OCI-LY7 (cell line): Measurements from ENCODE around the gene SDK2. TPM values are rescaled to one million over a fixed set of nuclear protein-coding genes. Genes with fewer than 3 reads are reported as not detected.

Experiments
- BruUV-seq: library from RNA; stranded (reverse); fragments of 400-500 nt; replicated peaks from 2 replicates; lab custom pipeline; 2021; lab: Mats Ljungman, UMichigan
- CTCF ChIA-PET: fragments of 300-600 bp; sonication (Branson Sonifier 250); formaldehyde crosslinking; loops from one replicate; lab custom pipeline; 2022; ENCODE audit warnings: antibody characterized with exemption; ENCODE audit not compliant: unreplicated experiment; lab: Charles Lee
- POLR2A ChIA-PET: fragments of 300-600 bp; sonication (Branson Sonifier 250); formaldehyde crosslinking; loops from one replicate; lab custom pipeline; 2022; ENCODE audit warnings: antibody characterized with exemption; lab: Charles Lee
- DNase-seq: peaks from one replicate; pipeline ENCODE4 v3.0.0-alpha.2; 2015; ENCODE audit warnings: low spot score
- H2AFZ ChIP-seq: fragments of 200-600 bp; sonication (generic), shearing (Covaris generic); 2 replicates; pipeline ENCODE4 v1.6.1; 2014; ENCODE audit warnings: mild to moderate bottlenecking, antibody characterized with exemption, low read length, moderate library complexity
- H3K27ac ChIP-seq: fragments of 200-600 bp; sonication (generic); 2 replicates; pipeline ENCODE4 v1.5.1; 2014; ENCODE audit warnings: mixed run types, low read depth, mild to moderate bottlenecking, moderate library complexity, low read length, inconsistent platforms; ENCODE audit not compliant: poor library complexity, severe bottlenecking
- H3K36me3 ChIP-seq: fragments of 200-600 bp; sonication (generic); 2 replicates; pipeline ENCODE4 v1.6.1; 2014; ENCODE audit warnings: mild to moderate bottlenecking, antibody characterized with exemption, low read length, moderate library complexity, mixed read lengths; ENCODE audit not compliant: insufficient read depth
- H3K4me1 ChIP-seq: fragments of 200-600 bp; sonication (generic); 2 replicates; pipeline ENCODE4 v1.5.1; 2014; ENCODE audit warnings: mild to moderate bottlenecking, low read length; ENCODE audit not compliant: insufficient read depth, poor library complexity, severe bottlenecking
- H3K4me2 ChIP-seq: fragments of 200-600 bp; sonication (generic); 2 replicates; pipeline ENCODE4 v1.6.1; 2014; ENCODE audit warnings: mild to moderate bottlenecking, low read length
- H3K4me3 ChIP-seq: fragments of 200-600 bp; sonication (generic); 2 replicates; pipeline ENCODE4 v1.5.1; 2014; ENCODE audit warnings: mild to moderate bottlenecking, low read depth, low read length; ENCODE audit not compliant: poor library complexity, severe bottlenecking
- H3K79me2 ChIP-seq: fragments of 200-600 bp; sonication (generic); 2 replicates; pipeline ENCODE4 v1.6.1; 2016; ENCODE audit warnings: low read depth, mild to moderate bottlenecking, low read length, moderate library complexity, mixed read lengths; ENCODE audit not compliant: insufficient read depth
- H3K9me2 ChIP-seq: fragments of 200-600 bp; sonication (generic); 2 replicates; pipeline ENCODE4 v1.6.1; 2016; ENCODE audit warnings: mild to moderate bottlenecking, low read length, mixed read lengths; ENCODE audit not compliant: insufficient read depth
- H3K9me3 ChIP-seq: fragments of 200-600 bp; sonication (generic); 2 replicates; pipeline ENCODE4 v1.6.1; 2014; ENCODE audit warnings: mild to moderate bottlenecking, mixed run types, low read length, mixed read lengths
- H4K20me1 ChIP-seq: fragments of 200-600 bp; sonication (generic); 2 replicates; pipeline ENCODE4 v1.6.1; 2014; ENCODE audit warnings: mild to moderate bottlenecking, antibody characterized with exemption, low read length, moderate library complexity, mixed read lengths; ENCODE audit not compliant: insufficient read depth
- CTCF ChIP-seq: fragments of 200-600 bp; sonication (generic); conservative IDR thresholded peaks from 2 replicates; pipeline ENCODE4 v1.5.1; 2014; ENCODE audit warnings: mild to moderate bottlenecking, antibody characterized with exemption, low read length, moderate library complexity, mixed read lengths
- EZH2phosphoT487 ChIP-seq: fragments of 200-600 bp; sonication (generic); IDR thresholded peaks from 2 replicates; pipeline ENCODE4 v1.6.1; 2018; ENCODE audit warnings: low read depth, borderline replicate concordance, mild to moderate bottlenecking, mixed run types, antibody characterized with exemption, low read length, moderate library complexity, mixed read lengths
- intact Hi-C: fragments of 100-400 bp; cut with micrococcal nuclease; formaldehyde crosslinking; loops from one replicate; pipeline ENCODE4 v1.10.0; 2022; ENCODE audit not compliant: unreplicated experiment
- total RNA-seq, 2 experiments: library from RNA; depleted of rRNA in 1 of 2; stranded (reverse); fragments of >200 nt in 1 of 2; shearing (Covaris generic) in 1 of 2; gene quantifications; 2 replicates each; pipeline ENCODE4 v1.2.3, GENCODE V29; 2014 to 2022

The SDK2 gene
- total RNA-seq, 2 experiments from 2014 or later: 0.32 to 1.8 TPM

- H3K4me3 ChIP-seq: no peak overlapping the region
- intact Hi-C loops: no loop called here
- no peaks in the 10 kb centered on the region for H3K4me1 ChIP-seq
- no peak for DNase-seq
- CTCF ChIA-PET: interaction anchor here (0.7 kb wide), 1 partner anchor 12 kb away, joined by 3 read pairs; no protein-coding TSS in a partner anchor
- H4K20me1 ChIP-seq: no peaks in the 10 kb centered on the region
- no peaks in the 10 kb centered on the region for H3K79me2 ChIP-seq
- H3K9me2 ChIP-seq: no peaks in the 10 kb centered on the region
- no peaks in the 10 kb centered on the region for H3K9me3 ChIP-seq
- no TSS peak for BruUV-seq
- H3K4me2 ChIP-seq: no peak overlapping the region
- H3K27ac ChIP-seq: no peak overlapping the region
- TF ChIP-seq EZH2phosphoT487 (no peak), CTCF (no peak)
- H3K36me3 ChIP-seq: no peaks in the 10 kb centered on the region
- POLR2A ChIA-PET: no interaction called here
- no peak overlapping the region for H2AFZ ChIP-seq
These were observed 259.3 kb downstream of the SDK2 start for GRCh38 chr17:73384926-73385325.

- TF ChIP-seq EZH2phosphoT487 (no peak), CTCF (no peak)
- intact Hi-C loops: no loop called here
- Histone ChIP-seq H3K4me1 (no peaks in the 10 kb centered on the region), H3K36me3 (no peaks in the 10 kb centered on the region), H3K9me3 (no peaks in the 10 kb centered on the region), H3K4me2 (no peak overlapping the region), H2AFZ (no peak overlapping the region), H3K27ac (no peak overlapping the region), H3K79me2 (no peaks in the 10 kb centered on the region), H3K4me3 (no peak overlapping the region), H3K9me2 (no peaks in the 10 kb centered on the region), H4K20me1 (no peaks in the 10 kb centered on the region)
- BruUV-seq: no TSS peak
- DNase-seq: no peak
- POLR2A ChIA-PET: no interaction called here
- CTCF ChIA-PET: no interaction called here
These were observed 263.7 kb downstream of the SDK2 start for GRCh38 chr17:73380439-73381106.

- CTCF ChIA-PET: no interaction called here
- TF ChIP-seq EZH2phosphoT487 (no peak), CTCF (no peak)
- no peaks in the 10 kb centered on the region for H4K20me1 ChIP-seq
- H3K9me2 ChIP-seq: no peaks in the 10 kb centered on the region
- no peaks in the 10 kb centered on the region for H3K36me3 ChIP-seq
- BruUV-seq: no TSS peak
- POLR2A ChIA-PET: no interaction called here
- intact Hi-C loops: no loop called here
- no peaks in the 10 kb centered on the region for H3K9me3 ChIP-seq
- no peak overlapping the region for H3K4me2 ChIP-seq
- no peak for DNase-seq
- no peaks in the 10 kb centered on the region for H3K79me2 ChIP-seq
- H3K4me1 ChIP-seq: no peaks in the 10 kb centered on the region
- no peak overlapping the region for H3K27ac ChIP-seq
- H2AFZ ChIP-seq: no peak overlapping the region
- no peak overlapping the region for H3K4me3 ChIP-seq
These were observed 264.4 kb downstream of the SDK2 start for GRCh38 chr17:73379826-73380225.
